Effector memory CD8-positive, alpha-beta T cell (primary cell): Measurements from ENCODE around the gene KIF3B.
A peak's percentile ranks its signal among the peaks of the same experiment; 100 is the strongest.

ENCODE experiments used
- ATAC-seq: fragments of 150-1000 bp; cut with Tn5 transposase; replicated peaks from 2 replicates; pipeline ENCODE4 v1.10.0; 2021; ENCODE audit warnings: mild to moderate bottlenecking, moderate library complexity
- DNase-seq, 3 experiments: peaks; one replicate each; pipeline ENCODE4 v3.0.0; 2021
- H3K27ac Mint-ChIP-seq, 2 donors: one replicate each; pipeline ENCODE4 v1.8.0; 2022; ENCODE audit warnings: mild to moderate bottlenecking in 2 of 2, mixed read lengths in 2 of 2, moderate library complexity in 2 of 2
- H3K27me3 Mint-ChIP-seq, 2 donors: one replicate each; pipeline ENCODE4 v1.8.0; 2022; ENCODE audit warnings: mixed read lengths in 2 of 2
- H3K36me3 Mint-ChIP-seq: one replicate; pipeline ENCODE4 v1.8.0; 2022; ENCODE audit warnings: mild to moderate bottlenecking, moderate library complexity, mixed read lengths; ENCODE audit not compliant: insufficient read depth
- H3K4me1 Mint-ChIP-seq, 2 donors: one replicate each; pipeline ENCODE4 v1.8.0; 2022; ENCODE audit warnings: low read depth in 2 of 2, mixed read lengths in 2 of 2
- H3K4me3 Mint-ChIP-seq, 2 donors: one replicate each; pipeline ENCODE4 v1.8.0; 2022; ENCODE audit warnings: mild to moderate bottlenecking in 2 of 2, mixed read lengths in 2 of 2, moderate library complexity in 2 of 2
- H3K9me3 Mint-ChIP-seq, 2 donors: one replicate each; pipeline ENCODE4 v1.8.0; 2022; ENCODE audit warnings: mixed read lengths in 2 of 2

KIF3B gene

GRCh38 chr20:32291166-32291565 is 13.7 kb downstream of the KIF3B start:
- H3K4me1 Mint-ChIP-seq, result peaks cover 9 to 35% of the 10 kb centered on the region in 2 donors
- peaks cover 5% of the 10 kb centered on the region for H3K36me3 Mint-ChIP-seq
- H3K27ac Mint-ChIP-seq, result no peak overlapping the region
- H3K4me3 Mint-ChIP-seq, result no peak overlapping the region
- no peak for DNase-seq
- H3K9me3 Mint-ChIP-seq, result no peaks in the 10 kb centered on the region
- H3K27me3 Mint-ChIP-seq, result no peaks in the 10 kb centered on the region
- ATAC-seq, result no peak

DNA sequence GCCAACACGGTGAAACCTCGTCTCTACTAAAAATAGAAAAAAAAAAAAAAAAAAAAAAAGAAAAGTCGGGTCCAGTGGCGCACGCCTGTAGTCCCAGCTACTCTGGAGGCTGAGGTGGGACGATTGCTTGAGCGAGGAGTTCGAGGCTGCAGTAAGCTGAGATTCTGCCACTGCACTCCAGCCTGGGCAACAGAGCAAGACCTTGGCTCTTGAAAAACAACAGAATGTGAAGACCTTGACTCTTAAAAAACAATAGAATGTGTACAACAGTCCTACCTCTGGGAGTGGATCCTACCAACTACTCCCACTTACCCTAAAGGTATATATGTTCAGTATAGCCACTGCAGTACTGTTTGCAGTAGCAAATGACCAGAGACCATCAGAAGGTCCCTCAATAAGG is 15.1 kb downstream of the KIF3B start:
- no peaks in the 10 kb centered on the region for H3K27me3 Mint-ChIP-seq
- H3K36me3 Mint-ChIP-seq, result peaks cover 8% of the 10 kb centered on the region
- H3K9me3 Mint-ChIP-seq, result no peaks in the 10 kb centered on the region
- no peak for DNase-seq
- ATAC-seq, result no peak
- H3K4me3 Mint-ChIP-seq, result no peak overlapping the region
- H3K27ac Mint-ChIP-seq, result no peak overlapping the region
- H3K4me1 Mint-ChIP-seq, result peaks cover 15 to 46% of the 10 kb centered on the region in 2 donors

DNA sequence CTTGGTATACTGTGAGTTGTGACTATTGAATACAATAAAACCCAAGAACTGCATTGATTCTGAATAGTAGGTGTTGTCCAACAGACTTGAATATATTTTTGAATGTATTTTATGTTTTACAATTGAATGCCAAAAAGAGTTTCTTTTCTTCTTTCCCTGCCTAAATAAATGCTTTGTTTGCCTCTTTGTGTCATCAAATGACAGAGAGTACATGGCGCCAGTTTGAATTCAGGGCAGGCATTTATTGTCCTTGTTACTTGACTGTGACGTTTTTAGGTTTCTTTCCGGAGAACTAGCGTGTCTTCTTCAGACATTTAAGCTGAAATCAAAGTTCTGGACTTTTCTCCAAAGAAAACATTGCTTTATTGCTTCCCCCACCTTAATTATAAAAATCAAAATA is 16.6 kb downstream of the KIF3B start:
- Mint-ChIP-seq H3K36me3 (peaks cover 8% of the 10 kb centered on the region), H3K9me3 (no peaks in the 10 kb centered on the region), H3K4me3 (no peak overlapping the region), H3K4me1 (peaks cover 18 to 48% of the 10 kb centered on the region in 2 donors), H3K27ac (no peak overlapping the region), H3K27me3 (no peaks in the 10 kb centered on the region)
- no peak for ATAC-seq
- no peak for DNase-seq

DNA sequence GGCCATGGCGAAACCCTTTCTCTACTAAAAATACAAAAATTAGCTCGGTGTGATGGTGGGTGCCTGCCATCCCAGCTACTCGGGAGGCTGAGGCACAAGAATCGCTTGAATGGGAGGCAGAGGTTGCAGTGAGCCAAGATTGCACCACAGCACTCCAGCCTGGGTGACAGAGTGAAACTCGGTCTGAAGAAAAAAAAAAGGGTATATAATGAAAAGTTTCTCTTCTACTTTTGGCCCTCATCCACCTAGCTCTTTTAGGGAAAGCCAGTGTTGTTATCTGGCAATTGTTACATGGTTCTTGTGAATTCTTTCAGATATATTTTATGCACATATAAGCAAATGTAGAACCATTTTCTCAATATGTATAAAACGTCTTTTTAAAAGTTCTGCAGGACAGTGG is 19.0 kb downstream of the KIF3B start:
- Mint-ChIP-seq H3K9me3 (no peaks in the 10 kb centered on the region), H3K4me1 (peaks cover 22 to 51% of the 10 kb centered on the region in 2 donors), H3K4me3 (no peak overlapping the region), H3K36me3 (peaks cover 8% of the 10 kb centered on the region), H3K27me3 (no peaks in the 10 kb centered on the region), H3K27ac (no peak overlapping the region)
- no peak for DNase-seq
- no peak for ATAC-seq

- ATAC-seq (no peak), DNase-seq (no peak)
- Mint-ChIP-seq H3K27me3 (no peaks in the 10 kb centered on the region), H3K9me3 (no peaks in the 10 kb centered on the region), H3K36me3 (peaks cover 3% of the 10 kb centered on the region), H3K4me3 (no peak overlapping the region), H3K27ac (no peak overlapping the region), H3K4me1 (peaks cover 24 to 56% of the 10 kb centered on the region in 2 donors)
Observed at GRCh38 chr20:32296819-32297420, 19.5 kb downstream of the KIF3B start.

DNA sequence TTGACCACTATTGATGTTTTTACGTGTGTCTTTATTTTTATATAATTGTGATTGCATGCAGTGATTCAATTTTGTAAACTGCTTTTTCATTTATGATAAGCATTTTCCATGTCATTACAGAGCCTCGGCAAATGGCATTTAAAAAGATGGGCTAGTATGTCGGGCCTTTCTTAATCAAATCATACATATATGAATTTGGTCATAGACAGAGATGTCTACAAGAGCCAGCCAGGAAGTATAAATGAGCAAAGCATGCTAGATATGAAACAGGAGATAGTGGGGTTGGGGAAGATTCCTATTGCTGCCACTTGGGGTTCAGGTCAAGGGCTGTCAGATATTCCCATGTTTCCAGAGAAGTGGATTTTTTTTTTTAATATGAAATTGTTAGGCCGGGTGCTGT is 20.0 kb downstream of the KIF3B start:
- peaks cover 24 to 61% of the 10 kb centered on the region in 2 donors for H3K4me1 Mint-ChIP-seq
- no peak overlapping the region for H3K27ac Mint-ChIP-seq
- no peaks in the 10 kb centered on the region for H3K9me3 Mint-ChIP-seq
- H3K36me3 Mint-ChIP-seq, result peaks cover 3% of the 10 kb centered on the region
- no peak overlapping the region for H3K4me3 Mint-ChIP-seq
- H3K27me3 Mint-ChIP-seq, result no peaks in the 10 kb centered on the region
- ATAC-seq (no peak), DNase-seq (no peak)

DNA sequence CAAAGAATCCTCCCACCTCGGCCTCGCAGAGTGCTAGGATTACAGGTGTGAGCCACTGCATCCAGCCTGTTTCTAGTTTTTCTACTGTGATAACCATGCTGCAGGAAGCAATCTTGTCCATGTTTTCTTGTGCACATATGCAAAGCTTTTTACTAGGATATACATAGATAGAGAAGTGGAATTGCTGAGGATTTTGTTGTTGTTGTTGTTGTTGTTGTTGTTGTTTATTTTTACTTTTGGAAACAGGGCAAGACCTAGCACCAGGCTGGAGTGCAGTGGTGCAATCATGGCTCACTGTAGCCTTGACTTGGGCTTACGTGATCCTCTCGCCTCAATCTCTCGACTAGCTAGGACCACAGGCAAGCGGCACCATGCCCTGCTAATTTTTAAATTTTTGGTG is 23.2 kb downstream of the KIF3B start:
- Mint-ChIP-seq H3K27ac (peak overlapping the region; percentile 65 to 72), H3K27me3 (no peaks in the 10 kb centered on the region), H3K9me3 (no peaks in the 10 kb centered on the region), H3K4me3 (no peak overlapping the region), H3K4me1 (peaks cover 22 to 50% of the 10 kb centered on the region in 2 donors), H3K36me3 (peaks cover 3% of the 10 kb centered on the region)
- DNase-seq, result no peak
- no peak for ATAC-seq

GRCh38 chr20:32301719-32302506 is 24.5 kb downstream of the KIF3B start:
- Mint-ChIP-seq H3K4me3 (no peak overlapping the region), H3K4me1 (peaks cover 21 to 41% of the 10 kb centered on the region in 2 donors), H3K27me3 (no peaks in the 10 kb centered on the region), H3K36me3 (peaks cover 3% of the 10 kb centered on the region), H3K27ac (peak overlapping the region in 1 of 2 donors; percentile 52), H3K9me3 (no peaks in the 10 kb centered on the region)
- no peak for ATAC-seq
- DNase-seq, result no peak

- Mint-ChIP-seq H3K4me3 (no peak overlapping the region), H3K27ac (peak overlapping the region in 1 of 2 donors; percentile 52), H3K27me3 (no peaks in the 10 kb centered on the region), H3K9me3 (no peaks in the 10 kb centered on the region), H3K4me1 (peaks cover 16 to 38% of the 10 kb centered on the region in 2 donors), H3K36me3 (no peaks in the 10 kb centered on the region)
- DNase-seq (no peak), ATAC-seq (no peak)
Observed at GRCh38 chr20:32302507-32302872, 25.0 kb downstream of the KIF3B start.

GRCh38 chr20:32304131-32304746 is 26.8 kb downstream of the KIF3B start:
- Mint-ChIP-seq H3K9me3 (no peaks in the 10 kb centered on the region), H3K36me3 (no peaks in the 10 kb centered on the region), H3K4me3 (no peak overlapping the region), H3K27ac (peak overlapping the region; percentile 59 to 74), H3K4me1 (peaks cover 10 to 31% of the 10 kb centered on the region in 2 donors), H3K27me3 (no peaks in the 10 kb centered on the region)
- ATAC-seq (no peak), DNase-seq (no peak)

DNA sequence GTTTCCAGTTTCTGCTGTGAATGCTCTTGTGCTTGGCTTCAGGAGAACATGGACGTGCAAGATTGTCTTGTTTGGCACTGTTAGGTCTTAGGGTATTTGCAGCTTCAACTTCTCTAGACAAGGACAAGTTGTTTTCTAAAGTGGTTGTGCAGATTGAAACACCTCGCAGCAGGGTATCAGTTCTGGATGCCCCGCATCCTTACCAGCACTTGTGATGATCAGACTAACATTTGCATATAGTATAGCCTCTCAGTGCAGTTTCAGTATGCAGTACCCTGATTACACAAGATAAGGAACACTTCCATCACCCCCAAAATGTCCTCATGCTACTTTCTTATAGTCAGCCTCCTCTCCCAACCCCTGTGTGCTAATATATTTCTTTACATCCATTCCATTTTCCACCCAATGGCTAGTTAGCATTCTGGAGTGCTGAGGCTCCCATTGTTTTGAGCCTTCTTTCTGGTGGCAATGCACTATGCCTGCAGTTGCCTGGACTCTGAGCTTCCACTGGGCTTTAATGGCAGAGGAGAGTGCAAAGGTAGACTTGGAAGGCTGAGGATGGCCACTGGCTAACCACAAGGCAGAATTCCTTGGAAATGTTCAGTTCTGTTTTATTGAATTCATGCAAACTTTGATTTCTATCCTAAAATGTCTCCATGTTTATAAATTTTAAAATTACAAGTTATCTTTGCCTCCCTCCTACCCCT is 35.4 kb downstream of the KIF3B start:
- Mint-ChIP-seq H3K4me1 (peaks cover 8 to 17% of the 10 kb centered on the region in 2 donors), H3K27me3 (no peaks in the 10 kb centered on the region), H3K4me3 (no peak overlapping the region), H3K9me3 (no peaks in the 10 kb centered on the region), H3K27ac (no peak overlapping the region), H3K36me3 (peaks cover 48% of the 10 kb centered on the region)
- DNase-seq (no peak), ATAC-seq (no peak)

- DNase-seq (no peak), ATAC-seq (no peak)
- Mint-ChIP-seq H3K36me3 (peaks cover 59% of the 10 kb centered on the region), H3K27ac (peak overlapping the region; percentile 13 to 87), H3K9me3 (no peaks in the 10 kb centered on the region), H3K4me3 (no peak overlapping the region), H3K27me3 (no peaks in the 10 kb centered on the region), H3K4me1 (peaks cover 8 to 17% of the 10 kb centered on the region in 2 donors)
Observed at GRCh38 chr20:32314768-32315167, 37.3 kb downstream of the KIF3B start.

GRCh38 chr20:32315399-32315798 is 37.9 kb downstream of the KIF3B start:
- ATAC-seq, result no peak
- Mint-ChIP-seq H3K4me3 (no peak overlapping the region), H3K9me3 (no peaks in the 10 kb centered on the region)

More at GRCh38 chr20:32315399-32315798, 37.9 kb downstream of the KIF3B start:
- H3K36me3 Mint-ChIP-seq, result peaks cover 53% of the 10 kb centered on the region
- peak overlapping the region; percentile 13 to 87 for H3K27ac Mint-ChIP-seq
- H3K4me1 Mint-ChIP-seq, result peaks cover 8 to 17% of the 10 kb centered on the region in 2 donors
- DNase-seq, result no peak
- H3K27me3 Mint-ChIP-seq, result no peaks in the 10 kb centered on the region
